Endothelial cell of umbilical vein (primary cell): Measurements from ENCODE around the gene FAM3D. TPM values are rescaled to one million over a fixed set of nuclear protein-coding genes. Genes with fewer than 3 reads are reported as not detected.

Source experiments
- BruUV-seq: library from RNA; stranded (reverse); fragments of 400-500 nt; replicated peaks from 2 replicates; lab custom pipeline; 2021; lab: Mats Ljungman, UMichigan
- CTCF ChIA-PET: fragments of 300-600, 350-600 bp; sonication (Branson Sonifier 250); formaldehyde crosslinking; loops from one replicate; lab custom pipeline; 2021; ENCODE audit warnings: antibody characterized with exemption, inconsistent platforms; lab: Charles Lee
- POLR2A ChIA-PET: fragments of 300-600, 350-600 bp; sonication (Branson Sonifier 250); formaldehyde crosslinking; loops from one replicate; lab custom pipeline; 2021; ENCODE audit warnings: antibody characterized with exemption, inconsistent platforms; lab: Charles Lee
- DNase-seq: peaks from one replicate; pipeline ENCODE4 v3.0.0-alpha.2; 2011; ENCODE audit warnings: low read depth, low spot score
- FAIRE-seq: peaks from 2 replicates; lab custom pipeline; 2011; peaks lifted over from hg19 to GRCh38; lab: Jason Lieb, UNC
- H2AFZ ChIP-seq: 2 replicates; pipeline ENCODE4 v1.6.0; 2012; ENCODE audit warnings: low read depth, low read length, control low read depth, inconsistent platforms
- H3K27ac ChIP-seq: 2 replicates; pipeline ENCODE4 v1.5.1; 2011; ENCODE audit warnings: low read depth, mild to moderate bottlenecking, control low read depth, low read length, moderate library complexity; ENCODE audit not compliant: insufficient read depth
- H3K27me3 ChIP-seq, 2 experiments: 2 replicates each; pipeline versions ENCODE4 v1.6.0 to v1.6.1; 2011; ENCODE audit warnings: low read length in 2 of 2, mixed read lengths in 1 of 2; ENCODE audit not compliant: control insufficient read depth in 2 of 2, insufficient read depth in 2 of 2
- H3K36me3 ChIP-seq, 2 experiments: 2 replicates in 1 of 2; 3 replicates in 1 of 2; pipeline ENCODE4 v1.5.1; 2011; ENCODE audit warnings: low read length in 2 of 2, mild to moderate bottlenecking in 1 of 2, moderate library complexity in 1 of 2; ENCODE audit not compliant: control insufficient read depth in 2 of 2, insufficient read depth in 2 of 2; ENCODE audit errors: extremely low read depth in 1 of 2
- H3K4me1 ChIP-seq: 3 replicates; pipeline ENCODE4 v1.5.1; 2011; ENCODE audit warnings: mild to moderate bottlenecking, low read length; ENCODE audit not compliant: control insufficient read depth, insufficient read depth; ENCODE audit errors: extremely low read depth
- H3K4me2 ChIP-seq: 2 replicates; pipeline ENCODE4 v1.6.1; 2011; ENCODE audit warnings: low read length, control low read depth, mixed read lengths; ENCODE audit not compliant: insufficient read depth
- H3K4me3 ChIP-seq, 3 experiments: fragments of 200-600 bp in 1 of 3; sonication (generic), shearing (Covaris generic) in 1 of 3; replicated peaks in 1 of 3; 2 replicates each; pipeline ENCODE4 v1.5.1; 2011 to 2016; ENCODE audit warnings: control low read depth in 3 of 3, low read length in 3 of 3, mild to moderate bottlenecking in 2 of 3, inconsistent platforms in 1 of 3, low read depth in 1 of 3, moderate library complexity in 1 of 3; ENCODE audit not compliant: insufficient read depth in 1 of 3
- H3K79me2 ChIP-seq: 2 replicates; pipeline ENCODE4 v1.6.0; 2012; ENCODE audit warnings: low read length, inconsistent platforms; ENCODE audit not compliant: control insufficient read depth, insufficient read depth
- H3K9ac ChIP-seq: replicated peaks from 2 replicates; pipeline ENCODE3; 2011; ENCODE audit warnings: low read length, control low read depth; ENCODE audit not compliant: insufficient read depth; ENCODE audit errors: extremely low read depth
- H3K9me1 ChIP-seq: replicated peaks from 3 replicates; pipeline ENCODE4 v1.6.0; 2011; ENCODE audit warnings: mild to moderate bottlenecking, low read length; ENCODE audit not compliant: control insufficient read depth, insufficient read depth; ENCODE audit errors: extremely low read depth
- H3K9me3 ChIP-seq: replicated peaks from 2 replicates; pipeline ENCODE4 v1.5.1; 2012; ENCODE audit warnings: low read length, inconsistent platforms; ENCODE audit not compliant: control insufficient read depth, insufficient read depth
- H4K20me1 ChIP-seq: replicated peaks from 2 replicates; pipeline ENCODE3; 2011; ENCODE audit warnings: mild to moderate bottlenecking, low read length; ENCODE audit not compliant: control insufficient read depth, insufficient read depth; ENCODE audit errors: extremely low read depth
- CTCF ChIP-seq, 2 donors: IDR thresholded peaks; 1 replicate in 1 of 2; 2 replicates in 1 of 2; pipeline ENCODE4 v1.5.1; 2011; ENCODE audit warnings: low read length in 2 of 2, mild to moderate bottlenecking in 2 of 2, moderate library complexity in 2 of 2, control low read depth in 1 of 2, inconsistent platforms in 1 of 2, low read depth in 1 of 2; ENCODE audit not compliant: insufficient read depth in 1 of 2; ENCODE audit errors: extremely low read depth in 1 of 2
- EZH2 ChIP-seq: IDR thresholded peaks from 2 replicates; pipeline ENCODE4 v1.6.1; 2012; ENCODE audit warnings: borderline replicate concordance, low read depth, mild to moderate bottlenecking, moderate library complexity, low read length, inconsistent platforms; ENCODE audit not compliant: severe bottlenecking
- FOS ChIP-seq: IDR thresholded peaks from 2 replicates; pipeline ENCODE4 v1.6.1; 2011; ENCODE audit warnings: mild to moderate bottlenecking, low read length, moderate library complexity, borderline replicate concordance; ENCODE audit not compliant: insufficient read depth
- GATA2 ChIP-seq: IDR thresholded peaks from 2 replicates; pipeline ENCODE4 v1.7.0; 2011; ENCODE audit warnings: low read depth, mild to moderate bottlenecking, moderate library complexity, mixed read lengths, low read length; ENCODE audit not compliant: insufficient read length, insufficient read depth
- JUN ChIP-seq: IDR thresholded peaks from 2 replicates; pipeline ENCODE4 v1.6.1; 2011; ENCODE audit warnings: borderline replicate concordance, low read depth; ENCODE audit not compliant: insufficient read length, insufficient read depth
- MAX ChIP-seq: IDR thresholded peaks from 2 replicates; pipeline ENCODE4 v1.6.1; 2011; ENCODE audit not compliant: insufficient read depth, insufficient read length
- MYC ChIP-seq: IDR thresholded peaks from one replicate; pipeline ENCODE4 v1.6.1; 2011; ENCODE audit warnings: mild to moderate bottlenecking, low read depth, low read length
- POLR2A ChIP-seq: IDR thresholded peaks from 2 replicates; pipeline ENCODE4 v1.6.1; 2012; ENCODE audit warnings: low read depth, mild to moderate bottlenecking, control low read depth, low read length
- POLR2AphosphoS5 ChIP-seq: IDR thresholded peaks from 2 replicates; pipeline ENCODE4 v1.6.1; 2012; ENCODE audit warnings: low read depth, mild to moderate bottlenecking, control low read depth, low read length, moderate library complexity; ENCODE audit not compliant: insufficient read depth
- dilution Hi-C: fragments of 300-500 bp; cut with MboI; formaldehyde crosslinking; loops from one replicate; pipeline ENCODE4 v1.15.0; 2019; ENCODE audit warnings: low sequenced_read_pairs; ENCODE audit not compliant: extremely low pct_ligation_motif_present
- intact Hi-C: fragments of 100-400 bp; cut with micrococcal nuclease; formaldehyde crosslinking; loops from one replicate; pipeline ENCODE4 v1.10.0; 2022
- polyA plus RNA-seq, 4 experiments: library from polyadenylated mRNA; depleted of rRNA in 3 of 4; stranded (reverse) in 3 of 4; unstranded in 1 of 4; fragments of >200 nt; gene quantifications; 2 replicates each; pipeline versions ENCODE4 v1.2.1 to v1.2.3, GENCODE V29; 2011 to 2012; ENCODE audit warnings: missing spikeins in 1 of 4
- total RNA-seq: library from RNA; stranded (reverse); gene quantifications from 2 replicates; pipeline ENCODE4 v1.2.3, GENCODE V29; 2021

Gene FAM3D
- total and polyA plus RNA-seq, 2 donors (not counting 3 experiments of a cell fraction or from before 2014, with no cell fraction given), result 0.12 TPM; not detected in 1

GRCh38 chr3:58607816-58608215 is 58.8 kb downstream of the FAM3D start:
- no peak for DNase-seq
- H3K36me3 ChIP-seq, result no peaks in the 10 kb centered on the region
- no peak for FAIRE-seq
- no peaks in the 10 kb centered on the region for H4K20me1 ChIP-seq
- H2AFZ ChIP-seq, result no peak overlapping the region
- H3K9me1 ChIP-seq, result no peaks in the 10 kb centered on the region
- TF ChIP-seq CTCF (IDR thresholded peaks at IDR 0.05; ENCODE audit: extremely low read depth in 1 of 2, insufficient read depth in 1 of 2, low read depth in 1 of 2, low read length in 2 of 2), result no peak
- no peak for TF ChIP-seq GATA2
- no peak for TF ChIP-seq POLR2A
- TF ChIP-seq FOS, result no peak
- no peak for TF ChIP-seq POLR2AphosphoS5
- TF ChIP-seq MAX, result no peak
- no peak for TF ChIP-seq JUN
- no peak for TF ChIP-seq MYC
- TF ChIP-seq EZH2, result no peak
- H3K4me2 ChIP-seq, result no peak overlapping the region
- dilution Hi-C loops, result no loop called here
- H3K9me3 ChIP-seq, result no peaks in the 10 kb centered on the region
- ChIA-PET POLR2A (no interaction called here), CTCF (interaction anchor here (2.2 kb wide), 1 partner anchor 22 kb away, joined by 7 read pairs; no protein-coding TSS in a partner anchor)
- H3K4me1 ChIP-seq, result no peaks in the 10 kb centered on the region
- intact Hi-C loops, result no loop called here
- H3K27ac ChIP-seq, result no peak overlapping the region
- H3K9ac ChIP-seq, result no peak overlapping the region
- H3K4me3 ChIP-seq, result no peak overlapping the region
- H3K27me3 ChIP-seq, result peaks cover 11 to 20% of the 10 kb centered on the region in 2 experiments
- H3K79me2 ChIP-seq, result no peaks in the 10 kb centered on the region
- no TSS peak for BruUV-seq
